ENCODE data around the gene CDT1.
"Not testable (repeated sequence)": the region's sequence is repeated elsewhere in the genome, so short reads cannot be mapped to it uniquely, and the experiment has no call there.

Gene CDT1

DNA sequence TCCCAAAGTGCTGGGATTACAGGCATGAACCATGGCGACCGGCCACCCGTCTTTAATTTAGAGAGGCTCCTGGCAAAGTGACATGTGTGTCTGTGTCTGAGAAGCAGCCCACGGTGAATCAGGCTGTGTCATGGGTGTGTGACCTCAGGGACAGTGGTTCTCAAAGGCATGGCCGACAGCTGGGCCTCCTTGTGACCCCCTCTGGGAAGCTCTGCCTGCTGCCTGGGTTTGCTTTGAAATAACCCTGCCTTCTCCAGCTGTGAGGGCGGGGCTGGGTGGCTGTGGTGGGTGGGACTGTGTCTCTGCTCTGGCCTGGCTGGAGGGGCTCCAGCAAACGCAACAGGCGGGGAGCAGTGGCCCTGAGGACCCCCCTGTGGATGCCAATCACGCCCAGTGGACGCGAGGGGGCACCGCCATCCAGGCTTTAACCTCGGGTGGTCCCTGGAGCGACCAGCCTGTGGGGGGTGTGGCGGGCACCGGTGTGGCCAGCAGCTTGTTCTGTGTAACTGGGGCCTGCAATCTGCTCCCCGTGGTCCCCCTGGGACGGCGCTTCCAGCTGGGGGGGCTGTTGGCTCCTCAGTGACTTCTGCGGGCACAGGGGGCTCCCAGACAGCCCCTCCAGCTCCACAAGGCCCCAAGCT lies 16.9 kb downstream of the CDT1 start:
- CTCF ChIA-PET = interaction anchor here (1.0 to 1.7 kb wide), 2 partner anchors 9 to 37 kb away, joined by 3 to 5 read pairs; partner anchors contain the start of genes APRT, GALNS and TRAPPC2L
- TF ChIP-seq, protein P1, sequence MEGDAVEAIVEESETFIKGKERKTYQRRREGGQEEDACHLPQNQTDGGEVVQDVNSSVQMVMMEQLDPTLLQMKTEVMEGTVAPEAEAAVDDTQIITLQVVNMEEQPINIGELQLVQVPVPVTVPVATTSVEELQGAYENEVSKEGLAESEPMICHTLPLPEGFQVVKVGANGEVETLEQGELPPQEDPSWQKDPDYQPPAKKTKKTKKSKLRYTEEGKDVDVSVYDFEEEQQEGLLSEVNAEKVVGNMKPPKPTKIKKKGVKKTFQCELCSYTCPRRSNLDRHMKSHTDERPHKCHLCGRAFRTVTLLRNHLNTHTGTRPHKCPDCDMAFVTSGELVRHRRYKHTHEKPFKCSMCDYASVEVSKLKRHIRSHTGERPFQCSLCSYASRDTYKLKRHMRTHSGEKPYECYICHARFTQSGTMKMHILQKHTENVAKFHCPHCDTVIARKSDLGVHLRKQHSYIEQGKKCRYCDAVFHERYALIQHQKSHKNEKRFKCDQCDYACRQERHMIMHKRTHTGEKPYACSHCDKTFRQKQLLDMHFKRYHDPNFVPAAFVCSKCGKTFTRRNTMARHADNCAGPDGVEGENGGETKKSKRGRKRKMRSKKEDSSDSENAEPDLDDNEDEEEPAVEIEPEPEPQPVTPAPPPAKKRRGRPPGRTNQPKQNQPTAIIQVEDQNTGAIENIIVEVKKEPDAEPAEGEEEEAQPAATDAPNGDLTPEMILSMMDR (IDR thresholded peaks at IDR 0.05; ENCODE audit: control extremely low read depth, extremely low read depth, low read depth, missing control alignments) = no peak
- POLR2A ChIA-PET = no interaction called here
- DNase-seq (ENCODE audit: extremely low spot score) = no peak

DNA sequence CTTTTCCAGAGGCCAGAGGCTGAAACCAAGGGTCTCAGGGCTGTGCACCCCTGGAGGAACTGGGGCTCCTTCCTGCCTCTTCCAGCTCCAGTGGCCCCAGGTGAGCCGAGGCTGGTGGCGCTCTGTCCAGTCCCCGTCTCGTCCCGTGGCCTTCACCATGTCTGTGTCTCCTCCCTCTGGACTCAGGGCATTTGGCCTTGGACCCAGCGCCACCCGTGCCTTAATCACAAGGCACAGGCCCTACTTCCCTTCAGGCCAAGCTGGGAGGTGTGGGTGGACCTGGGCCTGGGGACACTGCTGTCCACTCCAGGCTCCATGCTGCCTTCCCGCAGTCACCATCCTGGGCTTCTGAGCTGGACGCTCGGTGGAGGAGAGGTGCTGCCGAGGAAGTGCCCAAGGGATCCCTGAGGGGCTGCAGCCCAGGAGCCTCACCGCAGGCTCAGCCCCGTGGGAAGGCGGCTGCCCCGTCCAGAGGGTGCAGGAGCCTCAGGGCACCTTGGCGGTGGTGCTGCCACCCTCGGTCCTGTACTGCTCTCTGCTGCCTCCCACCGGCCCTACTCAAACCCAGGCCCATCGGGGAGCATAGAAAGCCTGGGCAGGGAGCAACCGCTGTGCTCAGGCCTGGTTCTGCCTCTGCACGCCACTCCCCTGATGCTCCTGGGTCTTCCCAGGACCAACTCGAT lies 17.7 kb downstream of the CDT1 start:
- TF ChIP-seq, protein P1 (IDR thresholded peaks at IDR 0.05; ENCODE audit: control extremely low read depth, extremely low read depth, low read depth, missing control alignments) = no peak
- no peak for DNase-seq (ENCODE audit: extremely low spot score)
- POLR2A ChIA-PET = no interaction called here
- CTCF ChIA-PET = interaction anchor here (0.6 to 1.0 kb wide), 2 partner anchors 9 to 395 kb away, joined by 3 read pairs; partner anchors contain the start of gene APRT

DNA sequence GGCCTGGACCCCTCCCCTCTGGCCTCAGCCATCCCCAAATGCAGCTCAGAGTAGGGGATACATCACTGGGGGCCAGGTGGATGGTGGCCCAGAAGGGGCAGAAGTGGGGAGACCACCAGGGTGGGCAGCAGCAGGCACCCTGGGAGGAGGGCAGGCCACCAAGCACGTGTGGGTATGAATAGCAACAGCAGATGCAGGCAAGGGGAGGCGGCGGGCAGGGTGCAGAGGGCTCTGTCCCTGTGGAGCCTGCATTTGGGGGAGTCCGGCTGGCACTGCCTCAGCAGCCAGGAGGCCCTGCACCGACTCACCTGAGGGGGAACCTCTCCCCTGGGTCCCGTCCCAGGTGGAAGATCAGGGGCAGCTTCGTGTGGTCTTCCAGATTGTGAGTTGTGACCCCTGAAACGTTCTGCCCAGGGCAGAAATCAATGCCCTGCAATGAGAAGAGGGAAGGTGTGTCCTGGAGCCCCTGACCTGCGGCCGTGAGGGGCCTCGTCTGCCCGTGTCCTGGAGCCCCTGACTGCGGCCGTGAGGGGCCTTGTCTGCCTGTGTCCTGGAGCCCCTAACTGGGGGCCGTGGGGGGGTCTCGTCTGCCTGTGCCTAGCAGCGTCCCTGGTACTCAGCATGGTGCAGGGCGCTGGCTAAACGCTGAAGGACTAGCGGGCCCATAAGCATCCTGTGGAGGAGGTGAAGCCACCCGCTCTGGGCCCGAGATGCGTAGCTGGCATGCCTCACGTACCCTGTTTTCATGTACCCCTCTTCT lies 18.9 kb downstream of the CDT1 start:
- TF ChIP-seq, protein P1 (IDR thresholded peaks at IDR 0.05; ENCODE audit: control extremely low read depth, extremely low read depth, low read depth, missing control alignments) = no peak
- CTCF ChIA-PET = interaction anchor here (0.6 kb wide), 1 partner anchor 394 kb away, joined by 3 read pairs; no protein-coding TSS in a partner anchor
- DNase-seq (ENCODE audit: extremely low spot score) = no peak
- POLR2A ChIA-PET = no interaction called here

DNA sequence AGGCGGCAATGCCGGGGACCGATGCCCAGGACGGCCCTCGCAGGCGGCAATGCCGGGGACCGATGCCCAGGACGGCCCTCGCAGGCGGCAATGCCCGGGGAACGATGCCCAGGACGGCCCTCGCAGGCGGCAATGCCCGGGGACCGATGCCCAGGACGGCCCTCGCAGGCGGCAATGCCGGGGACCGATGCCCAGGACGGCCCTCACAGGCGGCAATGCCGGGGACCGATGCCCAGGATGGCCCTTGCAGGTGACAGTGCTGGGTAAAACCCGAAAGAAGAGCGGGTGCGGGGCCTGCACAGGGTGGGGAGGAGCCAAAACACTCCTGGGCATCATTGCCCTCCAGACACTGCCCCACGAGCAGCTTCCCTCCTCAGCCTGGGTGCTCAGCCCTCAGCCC lies 20.1 kb downstream of the CDT1 start:
- CTCF ChIA-PET; DNase-seq (ENCODE audit: extremely low spot score); POLR2A ChIA-PET: not testable (repeated sequence)

DNA sequence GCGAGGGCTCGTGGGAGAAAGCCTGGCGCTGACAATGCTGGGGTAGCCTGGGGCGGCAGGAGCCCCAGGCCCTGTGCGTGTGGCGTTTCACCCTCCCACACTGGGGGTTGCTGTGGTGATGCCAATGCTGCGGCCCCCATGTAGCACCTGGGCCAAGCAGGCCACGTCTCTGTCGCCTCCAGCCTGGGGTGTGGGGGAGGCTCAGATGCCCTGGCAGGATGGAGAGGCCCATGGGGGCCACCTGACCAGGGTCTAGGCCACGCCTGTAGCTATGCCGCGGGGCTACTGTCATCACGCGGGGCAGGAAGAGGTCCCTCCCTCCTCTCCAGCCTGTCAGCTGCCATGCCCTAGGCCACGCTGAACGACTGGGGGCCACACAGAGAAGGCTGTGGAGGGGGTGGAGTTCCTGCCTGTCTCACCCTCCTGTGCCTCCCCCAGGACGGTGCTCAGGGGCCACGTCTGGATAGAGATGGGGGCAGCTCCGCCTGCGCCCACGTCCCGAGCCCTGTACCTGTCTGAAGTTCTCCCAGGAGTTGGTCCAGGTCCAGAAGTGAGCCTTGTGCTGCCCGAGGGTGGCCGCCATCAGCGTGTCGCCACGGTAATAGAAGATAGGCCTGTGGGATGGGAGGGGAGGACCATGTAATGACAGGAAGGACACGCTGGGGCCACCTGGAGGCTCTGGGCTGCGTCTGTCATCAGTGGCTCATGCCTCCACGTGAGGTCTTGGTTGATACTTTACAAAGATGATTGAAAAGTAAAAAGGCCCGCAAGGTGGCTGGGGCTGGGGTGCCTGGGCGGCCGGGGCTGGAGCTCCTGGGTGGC lies 20.9 kb downstream of the CDT1 start:
- ChIA-PET POLR2A (no interaction called here), CTCF (no interaction called here)
- DNase-seq (ENCODE audit: extremely low spot score) = no peak
- TF ChIP-seq, protein P1 (IDR thresholded peaks at IDR 0.05; ENCODE audit: control extremely low read depth, extremely low read depth, low read depth, missing control alignments) = no peak

DNA sequence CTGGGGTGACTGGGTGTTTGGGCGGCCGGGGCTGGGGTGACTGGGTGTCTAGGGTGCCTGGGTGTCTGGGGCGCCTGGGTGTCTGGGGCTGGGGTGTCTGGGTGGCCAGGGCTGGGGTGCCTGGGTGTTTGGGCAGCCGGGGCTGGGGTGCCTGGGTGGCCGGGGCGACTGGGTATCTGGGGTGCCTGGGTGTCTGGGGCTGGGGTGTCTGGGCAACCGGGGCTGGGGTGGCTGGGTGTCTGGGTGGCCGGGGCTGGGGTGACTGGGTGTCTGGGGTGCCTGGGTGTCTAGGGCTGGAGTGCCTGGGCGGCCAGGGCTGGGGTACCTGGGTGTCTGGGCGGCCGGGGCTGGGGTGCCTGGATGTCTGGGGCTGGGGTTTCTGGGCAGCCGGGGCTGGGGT lies 21.6 kb downstream of the CDT1 start:
- CTCF ChIA-PET = no interaction called here

More for the DNA sequence above, 21.6 kb downstream of the CDT1 start:
- TF ChIP-seq, protein P1 (IDR thresholded peaks at IDR 0.05; ENCODE audit: control extremely low read depth, extremely low read depth, low read depth, missing control alignments) = no peak
- no peak for DNase-seq (ENCODE audit: extremely low spot score)
- POLR2A ChIA-PET = no interaction called here

Data from GM10248 (cell line).